NT2/D1 (cell line): ENCODE measurements around the gene CACNA1C.

Experiments
- DNase-seq: peaks from one replicate; pipeline ENCODE4 v3.0.0-alpha.2; 2011; ENCODE audit warnings: low read depth, low spot score
- H3K27me3 ChIP-seq: 2 replicates; pipeline ENCODE4 v1.6.0; 2011; ENCODE audit warnings: mild to moderate bottlenecking; ENCODE audit not compliant: insufficient read length, insufficient read depth
- H3K36me3 ChIP-seq: 2 replicates; pipeline ENCODE4 v1.6.1; 2011; ENCODE audit warnings: mild to moderate bottlenecking, low read length, mixed read lengths; ENCODE audit not compliant: insufficient read depth, insufficient read length
- H3K4me1 ChIP-seq: 2 replicates; pipeline ENCODE4 v1.5.1; 2011; ENCODE audit not compliant: insufficient read depth, insufficient read length
- H3K4me3 ChIP-seq: 2 replicates; pipeline ENCODE4 v1.5.1; 2011; ENCODE audit warnings: low read depth; ENCODE audit not compliant: insufficient read length
- H3K9ac ChIP-seq: 2 replicates; pipeline ENCODE4 v1.6.0; 2011; ENCODE audit warnings: low read depth; ENCODE audit not compliant: insufficient read length
- H3K9me3 ChIP-seq: 2 replicates; pipeline ENCODE4 v1.5.1; 2011; ENCODE audit warnings: mild to moderate bottlenecking, low read length; ENCODE audit not compliant: insufficient read depth
- SUZ12 ChIP-seq: IDR thresholded peaks from 2 replicates; pipeline ENCODE4 v1.6.1; 2011; ENCODE audit not compliant: insufficient read length, insufficient read depth; ENCODE audit errors: extremely low read depth
- YY1 ChIP-seq: IDR thresholded peaks from 2 replicates; pipeline ENCODE4 v1.6.1; 2011; ENCODE audit not compliant: insufficient read length, insufficient read depth
- ZNF274 ChIP-seq: IDR thresholded peaks from 2 replicates; pipeline ENCODE4 v1.6.1; 2011; ENCODE audit warnings: mild to moderate bottlenecking, low read depth, low read length

The CACNA1C gene

GRCh38 chr12:2447861-2448260, 395.1 kb downstream of the CACNA1C start:
- H3K4me3 ChIP-seq = no peak overlapping the region
- H3K9ac ChIP-seq = no peak overlapping the region
- H3K27me3 ChIP-seq = no peaks in the 10 kb centered on the region
- H3K36me3 ChIP-seq = no peaks in the 10 kb centered on the region
- TF ChIP-seq ZNF274 = no peak
- TF ChIP-seq YY1 = no peak
- TF ChIP-seq SUZ12 = no peak
- no peaks in the 10 kb centered on the region for H3K4me1 ChIP-seq
- no peak for DNase-seq
- no peaks in the 10 kb centered on the region for H3K9me3 ChIP-seq

GRCh38 chr12:2449586-2449985, 396.8 kb downstream of the CACNA1C start:
- Histone ChIP-seq H3K9ac (no peak overlapping the region), H3K4me1 (no peaks in the 10 kb centered on the region), H3K36me3 (no peaks in the 10 kb centered on the region), H3K4me3 (no peak overlapping the region), H3K27me3 (no peaks in the 10 kb centered on the region), H3K9me3 (no peaks in the 10 kb centered on the region)
- DNase-seq = no peak
- TF ChIP-seq SUZ12 (no peak), YY1 (no peak), ZNF274 (no peak)

- Histone ChIP-seq H3K4me3 (no peak overlapping the region), H3K9me3 (no peaks in the 10 kb centered on the region), H3K9ac (no peak overlapping the region), H3K4me1 (no peaks in the 10 kb centered on the region), H3K36me3 (no peaks in the 10 kb centered on the region), H3K27me3 (no peaks in the 10 kb centered on the region)
- TF ChIP-seq ZNF274 = no peak
- TF ChIP-seq YY1 = no peak
- no peak for TF ChIP-seq SUZ12
- DNase-seq = no peak
Measured at GRCh38 chr12:2450553-2450952, 397.8 kb downstream of the CACNA1C start.

- no peaks in the 10 kb centered on the region for H3K9me3 ChIP-seq
- no peaks in the 10 kb centered on the region for H3K36me3 ChIP-seq
- DNase-seq = no peak
- no peaks in the 10 kb centered on the region for H3K4me1 ChIP-seq
- TF ChIP-seq YY1 (no peak), ZNF274 (no peak), SUZ12 (no peak)
- H3K27me3 ChIP-seq = no peaks in the 10 kb centered on the region
- H3K9ac ChIP-seq = no peak overlapping the region
- no peak overlapping the region for H3K4me3 ChIP-seq
Measured at GRCh38 chr12:2451025-2451424, 398.2 kb downstream of the CACNA1C start.

GRCh38 chr12:2451497-2451896, 398.7 kb downstream of the CACNA1C start:
- no peak overlapping the region for H3K9ac ChIP-seq
- no peaks in the 10 kb centered on the region for H3K27me3 ChIP-seq
- TF ChIP-seq YY1 (no peak), ZNF274 (no peak), SUZ12 (no peak)
- no peaks in the 10 kb centered on the region for H3K4me1 ChIP-seq
- no peak overlapping the region for H3K4me3 ChIP-seq
- no peaks in the 10 kb centered on the region for H3K36me3 ChIP-seq
- H3K9me3 ChIP-seq = no peaks in the 10 kb centered on the region
- DNase-seq = no peak

- H3K9ac ChIP-seq = no peak overlapping the region
- no peak for DNase-seq
- no peaks in the 10 kb centered on the region for H3K9me3 ChIP-seq
- H3K27me3 ChIP-seq = no peaks in the 10 kb centered on the region
- H3K36me3 ChIP-seq = no peaks in the 10 kb centered on the region
- H3K4me3 ChIP-seq = no peak overlapping the region
- no peak for TF ChIP-seq YY1
- no peak for TF ChIP-seq SUZ12
- TF ChIP-seq ZNF274 = no peak
- peaks cover 4% of the 10 kb centered on the region for H3K4me1 ChIP-seq
Measured at GRCh38 chr12:2453076-2453760, 400.4 kb downstream of the CACNA1C start.

- Histone ChIP-seq H3K27me3 (no peaks in the 10 kb centered on the region), H3K9me3 (no peaks in the 10 kb centered on the region), H3K4me1 (peaks cover 4% of the 10 kb centered on the region), H3K4me3 (no peak overlapping the region), H3K9ac (no peak overlapping the region), H3K36me3 (no peaks in the 10 kb centered on the region)
- DNase-seq = no peak
- TF ChIP-seq YY1 (no peak), SUZ12 (no peak), ZNF274 (no peak)
Measured at GRCh38 chr12:2453761-2454090, 400.9 kb downstream of the CACNA1C start.

GRCh38 chr12:2454601-2455177, 401.9 kb downstream of the CACNA1C start:
- H3K9ac ChIP-seq = no peak overlapping the region
- H3K36me3 ChIP-seq = no peaks in the 10 kb centered on the region
- H3K4me3 ChIP-seq = no peak overlapping the region
- TF ChIP-seq ZNF274 (no peak), YY1 (no peak), SUZ12 (no peak)
- H3K4me1 ChIP-seq = peaks cover 4% of the 10 kb centered on the region
- no peak for DNase-seq
- no peaks in the 10 kb centered on the region for H3K27me3 ChIP-seq
- H3K9me3 ChIP-seq = no peaks in the 10 kb centered on the region
